ENCODE data around the gene PRELID2.
A peak's percentile ranks its signal among the peaks of the same experiment; 100 is the strongest.
"Not testable (repeated sequence)": the region's sequence is repeated elsewhere in the genome, so short reads cannot be mapped to it uniquely, and the experiment has no call there.

The PRELID2 gene

DNA sequence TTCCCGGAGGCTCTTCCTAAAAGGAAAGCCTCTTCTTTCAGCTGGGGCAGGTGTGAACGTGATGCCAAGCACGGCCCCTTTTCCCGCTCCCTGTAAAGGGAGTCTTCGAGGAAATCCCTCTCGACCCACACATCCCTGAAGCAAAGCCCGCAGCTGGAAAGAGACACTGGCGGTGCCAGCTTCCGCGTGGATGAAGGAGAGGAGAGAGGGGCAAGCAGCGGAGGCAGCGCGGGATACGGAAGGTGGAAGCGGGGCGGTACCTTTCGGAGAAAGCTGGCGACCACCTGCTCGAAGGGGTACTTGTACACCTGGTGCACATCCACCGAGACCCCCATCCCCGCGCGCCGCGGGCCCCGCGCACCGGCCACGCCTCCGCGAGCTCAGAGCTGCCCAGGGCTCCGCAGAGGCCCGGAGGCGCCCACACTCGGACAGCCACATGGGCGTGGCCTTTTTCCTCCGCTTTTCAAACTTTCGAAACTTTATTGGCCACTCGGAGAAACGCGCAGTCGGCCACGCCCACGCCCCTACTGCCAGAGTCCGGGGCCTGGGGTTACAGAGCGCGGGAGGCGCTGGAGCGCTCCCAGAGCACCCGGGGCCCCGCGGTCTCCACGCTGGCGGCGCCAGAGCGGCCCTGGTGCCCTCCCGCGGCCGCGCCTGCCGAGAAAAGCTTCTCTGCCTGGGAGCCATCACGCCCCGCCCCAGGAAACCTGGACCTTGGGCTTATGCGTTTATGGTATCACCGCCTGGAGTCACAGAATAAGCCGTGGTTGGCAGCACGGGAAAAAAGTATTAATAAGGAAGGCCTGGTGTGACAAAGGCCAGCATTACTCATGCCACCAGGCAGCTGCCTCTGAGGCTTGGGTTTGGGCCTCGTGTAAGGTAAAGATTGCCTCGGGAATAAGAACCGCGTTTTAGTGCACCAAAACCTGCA lies at the start of gene PRELID2:
Gene PRELID2, minus strand, starts transcription at position 426 of the 931 bp plus-strand sequence. Its CDS starts 91 bp downstream, at position 335.
- DNase-seq, result peak; percentile 62

DNA sequence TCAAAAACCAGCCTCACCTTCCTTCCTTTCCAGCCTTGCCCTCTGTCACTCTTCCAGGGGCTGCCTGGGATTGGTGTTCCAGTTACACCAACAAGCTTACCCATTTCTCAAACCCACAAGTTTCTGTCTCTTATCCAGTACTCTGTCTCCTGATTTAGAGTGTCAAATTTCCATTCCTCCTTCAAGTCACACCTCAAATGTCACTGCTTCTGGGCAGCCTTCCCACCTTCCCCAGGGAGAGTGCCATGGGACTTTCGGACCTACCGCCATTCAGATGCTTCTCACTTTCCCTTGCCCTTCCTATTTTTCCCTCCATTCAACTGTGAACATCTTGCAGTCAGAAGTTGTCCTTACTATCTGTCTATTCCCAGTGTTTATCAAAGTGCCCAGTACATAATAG lies 39.6 kb upstream of the PRELID2 start:
- DNase-seq, result no peak

DNA sequence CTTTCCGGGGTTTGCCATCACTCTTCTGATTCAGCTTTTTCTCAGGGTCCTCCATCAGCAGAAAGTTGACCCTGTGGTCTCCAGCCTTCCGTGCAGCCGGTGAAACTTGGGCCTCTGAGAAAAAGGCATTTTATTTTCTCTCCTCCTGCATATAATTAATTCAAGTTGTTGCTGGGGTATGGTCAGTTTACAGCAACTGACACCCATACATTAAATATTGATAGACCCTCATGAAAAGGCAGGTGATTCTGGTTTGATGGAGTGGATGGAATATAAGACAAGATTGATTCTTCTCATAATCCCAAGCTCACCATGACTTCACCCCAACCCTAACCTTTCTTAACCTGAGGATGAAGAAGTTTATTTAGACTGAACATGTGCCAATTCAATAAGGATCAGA lies 37.8 kb upstream of the PRELID2 start, which contains the start of gene GRXCR2:
Gene GRXCR2, minus strand, starts transcription at position 101 of the 400 bp plus-strand sequence. Its CDS starts 46 bp downstream, at position 55.
- no peak for DNase-seq

DNA sequence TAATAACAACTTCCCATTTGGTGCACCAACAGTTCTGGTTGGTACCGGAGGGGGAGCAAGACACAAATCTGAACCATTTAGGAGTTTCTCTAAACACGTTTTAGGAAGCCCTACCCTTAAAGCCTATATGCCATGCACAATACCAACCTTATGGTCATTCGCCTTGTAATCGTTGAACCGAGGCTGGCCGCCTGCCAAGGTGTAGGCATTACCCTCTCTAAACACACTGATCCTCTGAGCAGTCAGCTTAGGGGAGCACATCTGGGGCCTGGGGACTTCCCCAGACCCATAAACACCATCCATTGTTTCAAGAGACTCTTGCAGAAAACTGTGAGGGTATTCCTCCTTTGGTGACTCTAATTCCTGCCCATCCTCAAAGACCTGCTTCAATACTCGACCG lies 37.3 kb upstream of the PRELID2 start:
- DNase-seq, result no peak

DNA sequence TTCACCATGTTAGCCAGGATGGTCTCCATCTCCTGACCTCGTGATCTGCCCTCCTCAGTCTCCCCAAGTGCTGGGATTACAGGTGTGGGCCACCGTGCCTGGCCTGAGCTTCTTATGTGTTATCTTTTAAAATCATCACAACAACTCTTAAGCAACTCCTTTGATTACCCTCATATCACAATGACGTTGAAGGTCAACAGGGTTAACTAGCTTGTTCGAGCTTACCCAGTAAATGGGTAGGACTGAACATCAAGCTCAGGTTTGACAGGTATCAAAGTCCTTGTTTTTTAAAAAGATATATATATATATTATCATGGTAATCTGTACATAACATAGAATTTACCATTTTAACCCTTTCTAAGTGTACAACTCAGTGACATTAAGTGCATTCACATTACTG lies 34.6 kb upstream of the PRELID2 start:
- DNase-seq, result no peak

DNA sequence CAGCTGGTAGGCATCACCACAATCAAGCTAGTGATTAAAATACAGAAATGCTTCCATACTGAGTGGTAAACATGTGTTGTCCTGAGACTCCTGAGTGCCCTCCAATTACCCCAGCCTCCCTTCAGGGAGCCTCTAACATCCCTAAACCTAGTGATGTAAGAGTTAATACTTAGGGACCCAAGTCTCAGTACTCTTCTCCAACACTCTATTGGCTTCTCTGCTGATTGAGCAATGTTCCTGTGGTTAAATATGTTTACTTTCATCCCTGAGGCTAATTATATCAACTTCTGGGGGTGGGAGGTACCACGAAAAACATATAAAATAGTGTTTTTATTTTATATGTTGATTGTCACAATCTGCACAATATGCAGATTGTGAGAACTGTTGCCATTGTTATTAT lies 32.7 kb upstream of the PRELID2 start:
- no peak for DNase-seq

DNA sequence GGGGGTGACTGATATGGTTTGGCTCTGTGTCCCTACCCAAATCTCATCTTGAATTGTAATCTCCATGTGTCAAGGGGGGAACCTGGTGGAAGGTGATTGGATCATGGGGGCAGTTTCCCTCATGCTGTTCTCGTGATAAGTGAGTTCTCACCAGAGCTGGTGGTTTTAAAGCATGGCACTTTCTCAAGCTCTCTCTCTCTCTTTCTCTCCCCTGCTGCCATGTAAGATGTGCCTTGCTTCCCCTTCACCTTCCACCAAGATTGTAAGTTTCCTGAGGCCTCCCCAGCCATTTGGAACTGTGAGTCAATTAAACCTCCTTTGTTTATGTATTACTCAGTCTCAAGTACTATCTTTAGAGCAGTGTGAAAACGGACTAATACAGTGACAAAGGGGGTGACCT lies 29.3 kb upstream of the PRELID2 start:
- DNase-seq, result not testable (repeated sequence)

DNA sequence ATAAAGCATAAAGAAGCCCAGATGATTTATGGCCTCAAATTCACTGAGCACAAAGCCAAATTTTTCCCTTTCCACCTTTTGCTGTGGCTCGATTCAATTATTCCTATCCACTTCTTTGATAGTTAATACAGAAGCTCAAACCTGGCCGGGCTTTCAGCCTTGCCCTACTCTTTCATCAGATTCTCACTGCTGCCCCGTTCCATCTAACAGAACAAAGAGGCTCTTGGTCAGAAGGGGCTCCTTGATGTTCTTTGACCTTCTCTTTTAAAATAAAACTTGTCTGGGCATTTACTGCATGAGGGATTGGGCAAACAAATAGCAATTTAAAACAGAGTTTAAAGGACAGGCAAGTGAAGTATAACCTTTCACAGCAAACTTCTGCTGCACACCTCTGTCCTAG lies 27.9 kb upstream of the PRELID2 start:
- no peak for DNase-seq

DNA sequence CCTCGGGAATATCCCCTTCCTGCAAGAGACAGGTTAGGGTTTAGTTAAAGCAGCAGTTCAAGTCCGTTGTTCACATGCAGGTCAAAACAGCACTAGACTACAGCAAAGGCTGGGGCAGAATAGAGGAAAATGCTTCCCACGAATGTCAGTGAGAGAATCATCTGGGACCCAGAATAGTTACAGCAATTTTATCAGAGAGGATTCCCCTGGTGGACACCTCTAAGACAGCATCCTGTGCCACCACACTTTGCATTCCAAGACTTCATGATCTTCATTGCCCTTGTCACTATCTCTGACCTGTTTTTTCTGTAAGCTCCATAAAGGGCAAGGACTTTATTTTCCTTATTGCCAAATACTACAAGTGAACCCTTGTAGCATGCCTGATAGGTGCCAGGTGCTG lies 24.8 kb upstream of the PRELID2 start:
- no peak for DNase-seq

DNA sequence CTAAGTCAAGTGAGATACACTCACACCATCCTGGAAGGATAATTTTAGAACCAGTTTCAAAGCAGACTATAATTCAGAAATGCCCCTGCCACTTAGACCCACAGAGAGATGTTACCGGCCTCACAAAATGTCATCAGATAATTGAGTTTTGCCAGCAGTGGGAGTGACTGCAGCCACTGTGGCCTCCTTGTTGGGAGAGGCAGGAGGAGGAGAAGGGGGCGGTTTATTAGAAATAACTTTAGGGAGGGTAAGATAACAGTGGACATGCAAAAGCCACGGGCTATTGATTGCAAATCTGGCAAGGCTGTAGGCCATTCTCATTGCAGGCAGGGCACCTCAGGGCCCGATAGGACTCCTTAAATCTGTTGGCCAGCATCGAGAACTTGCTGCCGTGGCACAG lies 24.3 kb upstream of the PRELID2 start:
- DNase-seq, result no peak

DNA sequence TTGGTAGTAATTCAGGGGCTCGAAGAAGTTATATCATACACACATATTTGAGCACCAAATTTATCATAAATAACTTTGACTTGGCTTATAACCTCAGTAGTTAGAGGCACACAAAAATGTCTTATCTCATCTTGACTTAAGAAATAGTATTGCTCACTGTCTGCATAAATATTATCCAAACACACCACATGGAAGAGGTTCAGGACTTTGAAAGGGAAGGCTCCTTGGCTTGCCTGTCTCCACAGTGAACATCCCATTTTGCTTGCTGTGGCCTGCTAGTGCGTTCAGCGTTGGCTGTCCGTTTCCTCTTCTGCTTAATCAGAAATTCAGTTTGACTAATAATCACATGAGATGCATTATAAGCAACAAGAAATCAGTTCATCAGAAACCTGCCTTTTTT lies 23.8 kb upstream of the PRELID2 start:
- no peak for DNase-seq

DNA sequence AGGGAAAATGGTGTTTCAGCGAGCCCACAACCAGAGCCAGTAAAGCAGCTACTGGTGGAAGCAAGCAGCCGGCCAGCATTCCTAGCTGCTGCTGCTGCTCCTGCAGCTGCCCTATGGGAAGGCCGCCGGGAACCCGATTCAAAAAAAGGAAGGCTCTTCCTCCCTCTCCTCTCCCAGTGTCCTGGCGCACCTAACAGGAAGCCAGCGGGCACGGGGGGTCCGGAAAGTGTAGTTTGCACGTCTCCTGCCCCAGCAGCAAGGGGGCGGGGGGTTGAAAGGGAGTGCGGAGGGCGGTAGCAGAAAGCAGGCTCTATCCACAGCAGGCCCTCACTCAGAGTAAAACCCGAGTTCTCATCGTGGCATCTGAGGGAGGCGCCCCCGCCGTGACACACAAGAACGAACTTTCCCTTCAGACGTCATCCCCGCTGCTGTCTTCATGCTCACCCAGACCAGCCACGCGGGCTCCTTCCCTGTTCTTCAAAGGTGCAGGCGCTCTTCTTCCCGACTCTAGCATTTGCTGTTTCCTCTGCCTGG lies 21.2 kb upstream of the PRELID2 start:
- DNase-seq, result no peak

DNA sequence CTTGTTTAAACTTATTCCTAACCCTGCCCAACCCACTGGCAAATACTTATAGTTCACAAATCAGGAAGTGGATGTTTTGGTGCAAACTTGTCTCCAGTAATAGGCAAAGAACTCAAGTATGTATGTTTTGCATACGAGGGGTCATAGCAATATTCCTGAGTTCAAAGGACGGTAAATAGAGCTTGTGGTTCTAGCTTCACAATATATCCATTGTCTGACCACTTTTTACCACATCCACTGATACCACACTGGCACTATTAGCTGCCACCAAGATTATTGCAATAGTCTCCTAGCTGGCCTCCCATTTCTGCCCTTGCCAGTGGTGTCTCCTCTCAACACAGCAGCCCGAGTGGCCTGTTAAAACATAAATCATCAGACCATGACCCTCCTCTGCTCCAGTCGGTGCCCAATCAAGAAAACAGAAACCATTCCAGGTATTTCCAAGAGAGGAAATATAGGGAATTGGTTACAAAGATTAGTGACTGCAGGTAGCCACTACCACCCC lies 20.7 kb upstream of the PRELID2 start:
- DNase-seq, result no peak

DNA sequence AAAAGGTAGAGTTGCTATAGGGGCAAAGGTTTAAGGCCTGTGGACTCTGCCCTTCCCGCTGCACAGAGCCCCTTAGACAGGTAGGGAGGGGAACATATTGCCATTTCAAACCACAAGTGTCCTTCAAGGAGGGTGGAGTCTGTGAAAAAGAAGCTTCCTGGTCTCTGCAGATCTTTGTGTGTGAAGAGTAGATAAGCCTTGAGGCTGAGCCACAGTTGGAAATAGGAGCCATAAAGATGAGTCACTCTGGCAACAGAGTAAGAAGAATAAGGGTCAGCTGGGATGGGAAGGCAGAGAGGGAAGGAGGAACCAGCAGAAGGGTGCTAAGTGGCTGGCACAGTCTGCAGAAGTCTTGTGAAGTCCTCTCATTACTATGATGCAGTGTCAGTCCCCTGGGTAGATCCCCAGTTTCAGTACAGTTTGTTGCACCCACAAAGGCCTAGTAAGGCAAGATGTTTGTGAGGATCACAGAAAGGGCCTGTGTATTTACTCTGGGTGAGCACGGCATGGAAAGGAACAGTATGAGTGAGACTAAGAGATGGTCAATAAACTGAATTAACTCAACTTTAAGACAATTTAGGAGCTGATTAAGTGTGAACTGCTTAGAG lies 19.6 kb upstream of the PRELID2 start:
- no peak for DNase-seq

DNA sequence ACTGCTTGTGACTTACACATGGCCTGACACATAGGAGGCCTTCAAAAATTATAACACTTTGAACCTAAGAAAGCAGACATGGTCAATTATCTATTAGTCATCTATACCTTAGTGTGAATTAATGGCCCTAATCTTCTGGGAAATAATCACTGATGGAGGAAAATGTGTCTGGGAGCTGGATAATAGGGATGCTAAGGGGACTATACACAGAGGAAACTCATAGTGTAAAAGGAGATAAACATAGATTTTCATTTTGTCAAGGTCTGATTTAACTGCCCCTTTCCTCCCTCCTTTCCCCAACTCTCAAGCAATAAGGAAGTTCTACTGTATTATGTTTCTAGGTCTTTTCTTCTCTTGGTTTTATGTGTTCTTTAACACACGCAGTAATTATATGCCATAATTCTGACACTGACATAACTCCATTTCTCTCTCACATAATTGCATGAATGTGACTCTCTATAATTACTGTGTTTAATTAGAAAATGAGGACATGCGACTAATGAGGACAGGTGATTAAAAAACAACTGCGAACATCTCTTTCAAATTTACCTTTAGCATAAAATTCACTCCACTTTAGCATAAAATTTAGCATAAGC lies 18.7 kb upstream of the PRELID2 start:
- no peak for DNase-seq

DNA sequence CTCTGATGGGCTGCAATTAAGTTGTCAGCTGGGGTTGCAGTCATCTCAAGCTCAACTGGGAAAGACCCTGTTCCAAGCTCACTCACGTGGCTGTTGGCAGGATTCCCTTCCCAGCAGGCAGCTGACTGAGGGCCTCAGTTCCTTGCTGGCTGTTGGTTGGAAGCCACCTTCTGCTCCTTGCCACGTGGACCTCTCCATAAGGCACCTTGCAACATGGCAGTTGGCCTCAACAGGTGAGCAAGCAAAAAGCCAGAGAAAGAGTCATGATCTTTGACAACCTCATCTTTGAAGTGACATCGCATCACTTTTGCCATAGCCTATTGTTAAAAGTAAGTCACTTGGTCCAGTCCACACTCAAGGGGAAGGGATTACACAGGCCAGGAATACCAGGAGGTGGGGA lies 17.8 kb upstream of the PRELID2 start:
- DNase-seq, result no peak

DNA sequence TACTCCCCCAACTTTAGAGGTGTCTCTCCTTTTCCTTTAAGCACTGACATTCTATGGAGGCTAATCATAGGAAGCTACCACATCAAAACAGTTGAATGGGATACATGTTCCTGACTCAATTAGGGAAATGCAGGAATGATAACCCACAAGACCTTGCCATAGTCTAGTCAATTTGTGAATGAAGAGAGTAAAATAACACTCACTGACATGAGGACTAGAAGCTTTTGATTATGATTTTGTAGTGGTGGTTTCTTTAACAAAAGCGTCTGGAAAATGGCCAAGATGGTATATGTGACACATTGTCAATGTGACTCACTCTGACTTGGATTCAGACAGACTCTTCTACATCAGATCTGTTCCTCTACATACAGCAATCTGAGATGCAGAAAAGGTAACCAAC lies 13.7 kb upstream of the PRELID2 start:
- DNase-seq, result no peak

DNA sequence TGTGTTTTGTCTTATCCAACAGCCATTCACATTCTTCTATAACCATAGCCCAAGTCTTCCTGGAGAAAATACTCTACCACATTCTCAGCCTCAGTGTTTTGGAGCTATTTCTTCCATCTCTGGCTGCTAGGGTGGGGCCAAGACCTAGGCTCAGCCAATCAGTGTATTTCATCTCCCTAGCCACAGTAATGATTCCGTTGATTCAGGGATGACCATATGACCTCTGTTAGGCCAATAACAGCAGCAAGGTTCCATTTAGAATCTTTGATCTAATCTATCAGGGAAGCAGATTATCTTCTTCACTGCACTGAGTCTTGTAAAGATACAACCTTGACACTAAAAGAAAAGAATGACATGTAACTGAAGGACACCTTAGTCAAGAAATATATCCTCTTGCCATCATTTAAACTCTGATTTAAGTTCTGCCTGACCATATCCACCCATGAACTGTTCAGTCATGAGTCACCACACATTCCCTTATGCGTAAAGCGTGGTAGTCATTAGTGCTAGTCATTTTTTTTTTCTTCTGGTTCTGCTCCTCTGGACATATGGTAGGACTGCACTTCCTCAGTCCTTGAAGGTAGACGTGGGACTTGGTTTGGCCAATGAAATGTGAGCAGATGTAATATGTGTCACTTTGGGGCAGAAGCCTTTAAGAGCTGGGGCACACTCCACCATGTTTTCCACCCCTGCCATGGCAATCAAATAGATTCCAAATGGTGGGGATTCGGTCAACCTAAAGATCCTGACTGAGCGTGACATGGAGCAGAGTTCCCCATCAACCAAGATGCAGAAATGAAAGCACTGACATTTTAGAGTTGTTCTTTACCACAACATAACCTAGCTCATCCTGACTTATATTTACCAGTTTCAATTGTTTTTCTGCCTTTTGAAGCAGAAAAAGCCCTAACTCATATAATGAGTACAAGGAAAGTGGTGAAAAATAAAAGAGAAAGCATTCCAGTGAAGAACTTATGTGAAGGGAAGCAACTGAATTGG lies 12.7 kb upstream of the PRELID2 start:
- DNase-seq, result no peak

DNA sequence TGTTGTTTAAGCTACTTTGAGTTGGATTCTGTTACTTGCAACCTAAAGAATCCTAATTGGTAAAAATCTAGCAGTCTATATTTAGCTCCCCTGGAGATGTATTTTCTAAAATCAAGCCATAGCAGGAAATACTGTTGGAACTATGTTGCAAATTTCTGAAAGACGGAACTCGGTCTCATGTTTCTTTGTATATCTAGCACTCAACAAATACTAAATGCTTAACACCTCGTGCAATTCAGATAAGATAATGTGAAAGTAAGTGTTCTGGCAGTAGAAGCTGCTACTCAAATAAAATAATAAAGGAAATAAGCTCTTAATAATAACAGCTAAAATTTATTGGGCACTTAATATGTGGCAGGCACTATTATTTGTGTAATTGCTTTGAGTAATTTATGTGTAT lies 10.9 kb upstream of the PRELID2 start:
- no peak for DNase-seq

DNA sequence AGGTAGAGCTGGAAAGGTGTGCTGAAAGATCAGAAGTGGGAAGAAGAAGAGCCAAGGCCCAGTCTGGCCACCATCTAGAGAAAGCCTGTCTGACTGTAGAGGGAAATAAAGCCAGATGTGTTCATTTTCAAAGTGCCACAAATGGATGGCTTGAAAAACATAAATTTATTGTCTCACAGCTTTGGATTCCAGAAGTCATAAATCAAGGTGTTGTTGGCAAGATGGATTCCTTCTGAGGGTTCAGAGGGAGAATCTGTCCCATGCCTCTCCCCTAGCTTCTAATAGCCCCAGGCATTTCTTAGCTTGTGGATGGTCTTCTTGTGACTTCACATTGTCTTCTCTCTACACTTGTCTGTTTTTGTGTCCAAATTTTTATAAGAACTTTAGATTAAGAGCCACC lies 6.2 kb upstream of the PRELID2 start:
- no peak for DNase-seq

DNA sequence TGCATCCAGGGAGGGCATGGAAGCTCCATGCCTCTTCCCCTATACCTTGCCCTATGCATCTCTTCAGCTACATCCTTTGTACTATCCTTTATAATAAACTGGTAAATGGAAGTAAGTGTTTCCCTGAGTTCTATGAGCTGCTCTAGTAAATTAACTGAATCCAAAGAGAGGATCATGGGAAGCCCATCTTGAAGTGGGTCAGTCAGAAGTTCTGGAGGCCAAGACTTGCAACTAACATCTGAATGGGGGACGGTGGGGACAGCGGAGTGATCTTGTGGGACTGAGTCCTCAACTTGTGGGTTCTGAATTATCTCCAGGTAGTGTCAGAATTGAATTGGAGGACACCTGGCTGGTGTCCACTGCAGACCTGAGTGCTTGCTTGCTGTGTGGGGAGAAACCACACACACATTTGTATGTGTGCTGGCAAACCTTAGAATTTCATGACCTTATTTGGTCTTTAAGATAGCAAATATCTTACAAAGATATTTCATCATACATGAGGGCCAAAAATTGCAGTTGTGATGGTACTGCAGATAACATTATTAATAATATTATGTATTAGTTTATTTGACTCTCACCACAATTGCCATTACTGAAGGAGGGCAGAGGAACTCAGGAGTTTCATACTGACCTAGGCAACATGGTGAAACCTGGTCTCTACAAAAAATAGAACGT lies 5.5 kb upstream of the PRELID2 start:
- DNase-seq, result no peak

DNA sequence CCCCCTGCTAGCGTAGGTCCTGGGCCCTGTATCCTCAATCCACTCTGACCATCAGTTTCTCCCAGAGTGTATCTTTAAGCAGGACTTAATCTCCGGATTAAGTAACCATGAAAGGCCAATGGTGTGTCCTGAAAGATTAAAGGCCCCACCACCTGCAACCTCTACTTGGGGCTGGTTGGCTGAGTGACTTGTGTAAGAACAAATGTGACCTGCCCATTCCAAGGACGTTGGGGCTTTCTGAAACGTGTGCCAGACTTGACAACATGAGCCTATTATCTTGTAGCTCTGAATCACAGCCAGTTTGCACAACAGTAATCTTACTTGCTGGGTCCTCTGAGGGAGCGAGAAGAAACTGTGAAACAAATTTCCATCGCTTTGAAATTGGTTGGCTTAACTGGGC lies 3.1 kb upstream of the PRELID2 start:
- DNase-seq, result no peak
